ENCODE results near the gene RPL32.

RPL32 gene

GRCh38 chr3:12877040-12877439 lies 35.7 kb upstream of the RPL32 start:
- H3K9me3 Mint-ChIP-seq = no peaks in the 10 kb centered on the region
- no peaks in the 10 kb centered on the region for H3K36me3 Mint-ChIP-seq
- H3K4me3 Mint-ChIP-seq = no peak overlapping the region
- CTCF ChIA-PET = interaction anchor here (1.0 to 4.6 kb wide), 4 partner anchors 9 to 67 kb away, joined by 3 to 23 read pairs (median 5); no protein-coding TSS in a partner anchor
- H3K27me3 Mint-ChIP-seq = peaks cover 78% of the 10 kb centered on the region
- DNase-seq = no peak
- peak overlapping the region; percentile 37 for H3K27ac Mint-ChIP-seq
- no peaks in the 10 kb centered on the region for H3K4me1 Mint-ChIP-seq

DNA sequence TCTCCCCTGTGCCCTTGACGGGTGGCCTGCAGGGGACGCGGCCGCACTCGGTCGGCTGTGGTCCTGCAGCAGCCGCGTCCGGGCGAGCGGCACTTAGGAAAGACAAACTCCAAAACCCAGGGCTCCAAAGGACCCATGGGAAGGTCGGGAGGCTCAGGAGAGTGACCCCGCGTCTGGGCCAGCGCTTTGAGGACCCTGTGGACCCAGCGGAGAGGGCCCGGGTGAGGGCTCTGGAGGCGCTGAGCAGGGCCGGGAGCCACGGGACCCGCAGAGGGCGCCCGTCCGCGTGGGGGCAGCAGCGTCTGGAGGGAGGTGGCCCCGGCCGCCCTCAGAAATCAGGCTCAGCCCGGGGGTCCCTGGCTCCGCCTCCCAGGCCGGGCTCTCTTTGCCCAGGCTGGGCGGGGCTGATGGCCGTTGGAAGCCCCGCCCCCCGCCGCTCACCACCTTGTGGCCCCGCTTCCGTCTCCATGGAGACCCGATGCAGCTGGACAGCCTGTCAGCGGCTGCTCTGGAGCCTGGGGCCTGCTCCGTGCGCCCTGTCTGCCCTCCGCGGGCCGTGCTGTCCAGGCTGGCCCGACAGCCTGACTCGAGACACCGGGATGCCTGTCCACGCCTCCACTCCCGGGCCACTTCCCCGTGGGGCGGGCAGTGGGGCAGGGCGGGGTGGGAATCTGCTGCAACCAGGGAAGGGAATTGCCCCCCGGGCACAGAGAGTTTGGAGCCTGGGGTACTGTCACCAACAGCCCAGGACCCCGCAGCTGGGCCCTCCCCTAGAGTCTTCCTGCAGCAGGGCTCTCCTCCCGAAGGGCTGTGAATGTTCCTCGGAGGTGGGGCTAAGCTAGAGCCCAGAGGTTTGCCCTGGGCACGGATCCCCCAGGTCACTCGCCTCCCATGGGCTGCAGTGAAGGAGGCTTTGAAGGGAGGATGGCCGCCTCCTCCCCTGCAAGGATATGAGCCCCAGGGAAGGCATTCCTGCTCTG lies 34.8 kb upstream of the RPL32 start:
- Mint-ChIP-seq H3K9me3 (no peaks in the 10 kb centered on the region), H3K27me3 (peaks cover 84% of the 10 kb centered on the region), H3K4me1 (no peaks in the 10 kb centered on the region), H3K27ac (no peak overlapping the region), H3K4me3 (no peak overlapping the region), H3K36me3 (no peaks in the 10 kb centered on the region)
- CTCF ChIA-PET = interaction anchor here (1.0 to 4.6 kb wide), 4 partner anchors 8 to 22 kb away, joined by 3 to 23 read pairs (median 5); no protein-coding TSS in a partner anchor
- peak; percentile 35 for DNase-seq

DNA sequence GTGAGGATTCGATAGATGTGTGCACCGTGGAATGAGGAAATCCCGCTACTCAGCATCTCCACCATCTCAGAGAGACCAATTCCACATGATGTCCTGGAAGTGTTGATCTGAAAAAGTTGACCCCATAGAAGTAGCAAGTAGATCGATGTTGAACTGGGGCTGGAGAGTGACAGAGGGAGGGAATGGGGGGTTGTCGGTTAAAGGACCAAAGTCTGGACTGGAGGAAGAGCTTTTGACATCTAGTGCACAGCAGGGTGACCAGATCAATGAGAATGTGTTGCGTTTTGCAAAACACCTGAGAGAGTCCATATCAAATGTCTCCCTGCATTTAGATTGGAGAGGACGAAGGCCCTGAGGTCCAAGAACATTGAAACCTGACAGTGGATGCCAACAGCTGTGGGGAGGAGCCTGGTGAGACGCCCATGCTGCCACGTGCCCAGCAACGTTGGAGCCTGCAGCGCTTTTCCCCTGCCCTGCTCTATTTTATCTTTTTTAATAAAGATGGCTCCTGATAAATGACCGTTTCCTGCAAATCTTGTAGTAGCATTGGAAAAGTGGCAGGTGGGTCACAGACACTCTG lies 30.1 kb upstream of the RPL32 start:
- H3K27ac Mint-ChIP-seq = no peak overlapping the region
- CTCF ChIA-PET = interaction anchor here (7.0 kb wide), 1 partner anchor 19 kb away, joined by 70 read pairs; no protein-coding TSS in a partner anchor
- no peak overlapping the region for H3K4me3 Mint-ChIP-seq
- no peaks in the 10 kb centered on the region for H3K36me3 Mint-ChIP-seq
- peaks cover 11% of the 10 kb centered on the region for H3K4me1 Mint-ChIP-seq
- no peaks in the 10 kb centered on the region for H3K9me3 Mint-ChIP-seq
- H3K27me3 Mint-ChIP-seq = peaks cover 92% of the 10 kb centered on the region
- no peak for DNase-seq

DNA sequence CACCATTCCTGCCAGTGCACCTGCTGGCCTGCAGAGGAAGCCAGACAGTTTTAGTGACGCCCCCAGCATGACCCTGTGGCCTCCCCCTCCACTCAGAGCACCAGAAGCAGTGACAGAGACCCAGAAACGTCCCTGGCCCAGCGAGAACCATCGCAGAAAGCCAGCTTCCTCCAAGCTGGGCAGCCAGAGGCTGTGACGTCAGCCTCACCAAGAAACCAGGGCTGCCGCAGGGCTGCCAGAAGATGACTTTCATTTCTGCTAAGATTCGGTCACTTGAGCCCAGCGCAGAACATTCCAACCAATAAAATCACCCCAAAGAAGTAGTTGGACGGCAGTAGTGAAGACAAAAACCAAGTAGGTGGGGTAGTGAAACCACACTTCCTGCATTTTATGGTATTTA lies 29.6 kb upstream of the RPL32 start:
- Mint-ChIP-seq H3K36me3 (no peaks in the 10 kb centered on the region), H3K27ac (no peak overlapping the region), H3K4me3 (no peak overlapping the region), H3K9me3 (no peaks in the 10 kb centered on the region), H3K27me3 (peaks cover 88% of the 10 kb centered on the region), H3K4me1 (peaks cover 11% of the 10 kb centered on the region)
- CTCF ChIA-PET = interaction anchor here (1.9 to 7.0 kb wide), 2 partner anchors 20 to 113 kb away, joined by 7 to 70 read pairs; no protein-coding TSS in a partner anchor
- peak; percentile 32 for DNase-seq

- peak; percentile 53 for DNase-seq
- no peak overlapping the region for H3K27ac Mint-ChIP-seq
- H3K27me3 Mint-ChIP-seq = peaks cover 81% of the 10 kb centered on the region
- H3K36me3 Mint-ChIP-seq = no peaks in the 10 kb centered on the region
- H3K4me1 Mint-ChIP-seq = peaks cover 11% of the 10 kb centered on the region
- H3K9me3 Mint-ChIP-seq = peaks cover 9% of the 10 kb centered on the region
- CTCF ChIA-PET = interaction anchor here (1.6 to 7.0 kb wide), 4 partner anchors 21 to 119 kb away, joined by 3 to 70 read pairs (median 6); no protein-coding TSS in a partner anchor
- no peak overlapping the region for H3K4me3 Mint-ChIP-seq
Observed at GRCh38 chr3:12869035-12869621, 27.8 kb upstream of the RPL32 start.

GRCh38 chr3:12868039-12869034 lies 27.0 kb upstream of the RPL32 start:
- Mint-ChIP-seq H3K4me3 (peak overlapping the region; percentile 56), H3K9me3 (peaks cover 9% of the 10 kb centered on the region), H3K27me3 (peaks cover 79% of the 10 kb centered on the region), H3K36me3 (no peaks in the 10 kb centered on the region), H3K27ac (no peak overlapping the region), H3K4me1 (peaks cover 11% of the 10 kb centered on the region)
- DNase-seq = peak; percentile 66
- CTCF ChIA-PET = interaction anchor here (0.9 to 7.0 kb wide), 11 partner anchors 9 to 127 kb away, joined by 3 to 70 read pairs (median 4); no protein-coding TSS in a partner anchor

DNA sequence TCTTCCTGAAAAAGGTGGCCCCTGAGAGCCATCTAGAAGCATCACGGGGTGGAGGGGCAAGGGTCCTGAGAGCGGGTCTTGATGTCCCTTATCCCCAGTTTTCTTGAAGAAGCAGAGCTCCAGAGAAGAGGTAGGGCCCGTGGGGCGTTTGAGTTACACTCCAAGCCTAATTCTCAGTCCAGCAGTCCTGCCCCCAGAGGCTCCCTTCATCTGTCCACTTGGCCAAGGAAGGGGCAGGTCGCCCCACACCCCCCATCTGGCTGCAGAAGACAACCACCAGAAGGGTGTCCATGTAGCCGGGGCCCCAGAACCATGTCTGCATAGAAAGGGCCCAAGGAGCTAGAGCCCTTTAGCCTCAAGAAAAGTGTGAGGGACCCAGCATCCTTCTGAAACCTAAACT lies 25.5 kb upstream of the RPL32 start:
- Mint-ChIP-seq H3K9me3 (peaks cover 9% of the 10 kb centered on the region), H3K4me3 (no peak overlapping the region), H3K4me1 (peaks cover 11% of the 10 kb centered on the region), H3K36me3 (no peaks in the 10 kb centered on the region), H3K27ac (no peak overlapping the region), H3K27me3 (peaks cover 69% of the 10 kb centered on the region)
- DNase-seq = no peak
- CTCF ChIA-PET = interaction anchor here (1.1 to 7.0 kb wide), 2 partner anchors 24 to 41 kb away, joined by 3 to 70 read pairs; no protein-coding TSS in a partner anchor

- CTCF ChIA-PET = interaction anchor here (0.7 to 7.0 kb wide), 2 partner anchors 25 to 54 kb away, joined by 3 to 70 read pairs; no protein-coding TSS in a partner anchor
- Mint-ChIP-seq H3K4me1 (peaks cover 8% of the 10 kb centered on the region), H3K4me3 (no peak overlapping the region), H3K36me3 (no peaks in the 10 kb centered on the region), H3K27me3 (peaks cover 60% of the 10 kb centered on the region), H3K9me3 (peaks cover 9% of the 10 kb centered on the region), H3K27ac (no peak overlapping the region)
- DNase-seq = no peak
Observed at GRCh38 chr3:12865271-12865670, 23.9 kb upstream of the RPL32 start.

- H3K27ac Mint-ChIP-seq = no peak overlapping the region
- CTCF ChIA-PET = no interaction called here
- H3K36me3 Mint-ChIP-seq = no peaks in the 10 kb centered on the region
- H3K27me3 Mint-ChIP-seq = peaks cover 54% of the 10 kb centered on the region
- H3K4me3 Mint-ChIP-seq = no peak overlapping the region
- peaks cover 9% of the 10 kb centered on the region for H3K9me3 Mint-ChIP-seq
- DNase-seq = no peak
- H3K4me1 Mint-ChIP-seq = no peaks in the 10 kb centered on the region
Observed at GRCh38 chr3:12862387-12862786, 21.0 kb upstream of the RPL32 start.

- Mint-ChIP-seq H3K36me3 (no peaks in the 10 kb centered on the region), H3K4me3 (no peak overlapping the region), H3K27me3 (peaks cover 49% of the 10 kb centered on the region), H3K4me1 (no peaks in the 10 kb centered on the region), H3K27ac (no peak overlapping the region), H3K9me3 (peaks cover 9% of the 10 kb centered on the region)
- no peak for DNase-seq
- CTCF ChIA-PET = no interaction called here
Observed at GRCh38 chr3:12861611-12862010, 20.2 kb upstream of the RPL32 start.

GRCh38 chr3:12859840-12860239 lies 18.5 kb upstream of the RPL32 start:
- CTCF ChIA-PET = no interaction called here
- Mint-ChIP-seq H3K36me3 (no peaks in the 10 kb centered on the region), H3K27me3 (peaks cover 53% of the 10 kb centered on the region), H3K9me3 (no peaks in the 10 kb centered on the region), H3K27ac (no peak overlapping the region), H3K4me1 (no peaks in the 10 kb centered on the region), H3K4me3 (no peak overlapping the region)
- no peak for DNase-seq

GRCh38 chr3:12856626-12857025 lies 15.3 kb upstream of the RPL32 start:
- no peaks in the 10 kb centered on the region for H3K4me1 Mint-ChIP-seq
- H3K4me3 Mint-ChIP-seq = no peak overlapping the region
- CTCF ChIA-PET = no interaction called here
- H3K27me3 Mint-ChIP-seq = peaks cover 67% of the 10 kb centered on the region
- no peak for DNase-seq
- H3K36me3 Mint-ChIP-seq = no peaks in the 10 kb centered on the region
- no peak overlapping the region for H3K27ac Mint-ChIP-seq
- H3K9me3 Mint-ChIP-seq = no peaks in the 10 kb centered on the region

DNA sequence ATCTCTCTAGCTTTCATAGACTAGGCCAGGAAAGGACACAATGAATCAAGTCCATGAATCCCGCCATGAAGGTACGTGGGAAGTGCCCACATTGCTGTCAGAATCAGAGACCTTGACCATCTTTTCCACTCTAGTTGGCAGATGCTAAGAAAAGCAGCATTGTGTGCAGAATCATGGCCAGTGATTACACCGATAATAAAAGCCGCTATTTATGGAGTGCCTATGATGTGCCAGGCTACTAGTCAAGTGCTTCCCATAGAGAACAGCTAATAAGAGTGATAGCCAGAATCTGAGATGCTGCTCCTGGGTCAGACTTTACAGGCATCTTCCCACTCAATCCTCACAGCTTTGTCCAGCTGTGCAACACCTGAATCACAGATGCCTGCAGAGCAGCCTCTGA lies 13.2 kb upstream of the RPL32 start:
- Mint-ChIP-seq H3K4me1 (no peaks in the 10 kb centered on the region), H3K4me3 (no peak overlapping the region), H3K36me3 (no peaks in the 10 kb centered on the region), H3K27me3 (peaks cover 69% of the 10 kb centered on the region), H3K9me3 (no peaks in the 10 kb centered on the region), H3K27ac (no peak overlapping the region)
- CTCF ChIA-PET = no interaction called here
- DNase-seq = no peak

All from activated naive CD4-positive, alpha-beta T cell treated with anti-CD3 and anti-CD28 coated beads, Interleukin-2, amount 10 ng/mL, durations not matched to agents 7 days and 5 days (primary cell).